HepG2 (cell line): ENCODE measurements around the gene NUDT8. TPM values are rescaled to one million over a fixed set of nuclear protein-coding genes. Genes with fewer than 3 reads are reported as not detected.

Source experiments
- ARNTL ChIP-seq: sonication (generic); formaldehyde crosslinking; IDR thresholded peaks from 2 replicates; pipeline ENCODE4 v1.4.0; 2020; ENCODE audit warnings: mild to moderate bottlenecking, missing genetic modification reagents
- ATM ChIP-seq: fragments of 450-650 bp; IDR thresholded peaks from 2 replicates; pipeline ENCODE4 v1.7.1; 2017; ENCODE audit warnings: mild to moderate bottlenecking, borderline replicate concordance
- BRD4 ChIP-seq: sonication (generic); formaldehyde crosslinking; IDR thresholded peaks from 2 replicates; pipeline ENCODE4 v1.4.0; 2020; ENCODE audit warnings: missing genetic modification reagents
- EP300 ChIP-seq, 3 experiments: sonication (generic) in 1 of 3; formaldehyde crosslinking in 1 of 3; IDR thresholded peaks; 2 replicates each; pipeline versions ENCODE4 v1.5.1 to v1.6.1; 2011 to 2020; ENCODE audit warnings: low read depth in 2 of 3, low read length in 2 of 3, borderline replicate concordance in 1 of 3, improper control_type of control experiment in 1 of 3, mild to moderate bottlenecking in 1 of 3, missing genetic modification reagents in 1 of 3, moderate library complexity in 1 of 3
- FOXK1 ChIP-seq: sonication (generic); formaldehyde crosslinking; IDR thresholded peaks from 2 replicates; pipeline ENCODE4 v1.4.0; 2020; ENCODE audit warnings: low read depth, missing genetic modification reagents, borderline replicate concordance
- HNRNPK ChIP-seq: fragments of 200-400 bp; formaldehyde crosslinking; IDR thresholded peaks from 2 replicates; pipeline ENCODE4 v1.6.1; 2018; ENCODE audit warnings: low read length, low read depth, moderate library complexity, mild to moderate bottlenecking; ENCODE audit not compliant: poor library complexity, severe bottlenecking
- HOXA7 ChIP-seq: sonication (generic); formaldehyde crosslinking; IDR thresholded peaks from 2 replicates; pipeline ENCODE4 v1.8.1; 2022; ENCODE audit warnings: mild to moderate bottlenecking, missing genetic modification reagents, moderate library complexity
- KDM5A ChIP-seq: fragments of 200-600 bp; sonication (generic); IDR thresholded peaks from 2 replicates; pipeline ENCODE4 v1.7.0; 2018; ENCODE audit warnings: antibody characterized with exemption, mild to moderate bottlenecking, low read length, borderline replicate concordance
- MAF1 ChIP-seq: sonication (generic); formaldehyde crosslinking; IDR thresholded peaks from 2 replicates; pipeline ENCODE4 v1.5.0; 2020; ENCODE audit warnings: missing genetic modification reagents, borderline replicate concordance
- MAFF ChIP-seq: IDR thresholded peaks from 2 replicates; pipeline ENCODE4 v1.6.1; 2011; ENCODE audit warnings: low read depth, low read length, improper control_type of control experiment
- MTA1 ChIP-seq: sonication (generic); formaldehyde crosslinking; IDR thresholded peaks from 2 replicates; pipeline ENCODE4 v1.4.0; 2020; ENCODE audit warnings: missing genetic modification reagents, mild to moderate bottlenecking, borderline replicate concordance
- NFRKB ChIP-seq: fragments of 450-650 bp; IDR thresholded peaks from 2 replicates; pipeline ENCODE4 v1.6.1; 2017
- PHB2 ChIP-seq: fragments of 450-650 bp; IDR thresholded peaks from 2 replicates; pipeline ENCODE4 v1.6.1; 2018; ENCODE audit not compliant: partially characterized antibody
- PLRG1 ChIP-seq: fragments of 450-650 bp; conservative IDR thresholded peaks from 2 replicates; pipeline ENCODE4 v1.6.1; 2016
- RCOR2 ChIP-seq: IDR thresholded peaks from 2 replicates; pipeline ENCODE4 v1.6.1; 2016; ENCODE audit warnings: missing biosample characterization, missing genetic modification reagents
- SP2 ChIP-seq: sonication (generic); formaldehyde crosslinking; IDR thresholded peaks from 2 replicates; pipeline ENCODE4 v1.5.1; 2020; ENCODE audit warnings: mild to moderate bottlenecking, missing genetic modification reagents
- YY1 ChIP-seq: IDR thresholded peaks from 2 replicates; pipeline ENCODE4 v1.6.1; 2011; ENCODE audit warnings: low read length, low read depth, moderate library complexity, mild to moderate bottlenecking; ENCODE audit not compliant: insufficient read depth, insufficient replicate concordance
- ZFP41 ChIP-seq: sonication (generic); formaldehyde crosslinking; IDR thresholded peaks from 2 replicates; pipeline ENCODE4 v1.4.0; 2020; ENCODE audit warnings: mild to moderate bottlenecking, missing genetic modification reagents, borderline replicate concordance
- ZFP90 ChIP-seq: sonication (generic); formaldehyde crosslinking; IDR thresholded peaks from 2 replicates; pipeline ENCODE4 v1.8.0; 2022; ENCODE audit warnings: missing genetic modification reagents, mild to moderate bottlenecking, inconsistent platforms, borderline replicate concordance
- ZFP91 ChIP-seq: sonication (generic); formaldehyde crosslinking; IDR thresholded peaks from 2 replicates; pipeline ENCODE4 v1.9.0; 2022; ENCODE audit warnings: missing genetic modification reagents, mild to moderate bottlenecking, borderline replicate concordance
- ZFYVE20 ChIP-seq: sonication (generic); formaldehyde crosslinking; IDR thresholded peaks from 2 replicates; pipeline ENCODE4 v1.8.0; 2023; ENCODE audit warnings: low read depth, mild to moderate bottlenecking, moderate library complexity, missing genetic modification reagents, borderline replicate concordance
- ZKSCAN5 ChIP-seq: sonication (generic); formaldehyde crosslinking; IDR thresholded peaks from 2 replicates; pipeline ENCODE4 v1.5.1; 2020; ENCODE audit warnings: mild to moderate bottlenecking, missing genetic modification reagents
- ZMYM2 ChIP-seq: sonication (generic); formaldehyde crosslinking; IDR thresholded peaks from 2 replicates; pipeline ENCODE4 v1.8.0; 2022; ENCODE audit warnings: mild to moderate bottlenecking, missing genetic modification reagents
- ZNF225 ChIP-seq: sonication (generic); formaldehyde crosslinking; IDR thresholded peaks from 2 replicates; pipeline ENCODE4 v1.4.0; 2020; ENCODE audit warnings: mild to moderate bottlenecking, missing genetic modification reagents
- ZNF629 ChIP-seq: sonication (generic); formaldehyde crosslinking; conservative IDR thresholded peaks from 2 replicates; pipeline ENCODE4 v1.5.0; 2020; ENCODE audit warnings: missing genetic modification reagents
- ZNF644 ChIP-seq: IDR thresholded peaks from 2 replicates; pipeline ENCODE4 v1.6.1; 2016; ENCODE audit warnings: low read depth
- ZNF670 ChIP-seq: sonication (generic); formaldehyde crosslinking; IDR thresholded peaks from 2 replicates; pipeline ENCODE4 v1.8.0; 2022; ENCODE audit warnings: mild to moderate bottlenecking, missing genetic modification reagents, borderline replicate concordance
- ZNF672 ChIP-seq: sonication (generic); formaldehyde crosslinking; IDR thresholded peaks from 2 replicates; pipeline ENCODE4 v1.8.1; 2022; ENCODE audit warnings: missing genetic modification reagents
- ZNF776 ChIP-seq: sonication (generic); formaldehyde crosslinking; IDR thresholded peaks from 2 replicates; pipeline ENCODE4 v1.4.0; 2020; ENCODE audit warnings: mild to moderate bottlenecking, missing genetic modification reagents
- ZNF878 ChIP-seq: sonication (generic); formaldehyde crosslinking; IDR thresholded peaks from 2 replicates; pipeline ENCODE4 v1.8.1; 2023; ENCODE audit warnings: mild to moderate bottlenecking, missing genetic modification reagents, moderate library complexity
- ZNF883 ChIP-seq: sonication (generic); formaldehyde crosslinking; IDR thresholded peaks from 2 replicates; pipeline ENCODE4 v1.5.1; 2020; ENCODE audit warnings: mild to moderate bottlenecking, missing genetic modification reagents; ENCODE audit errors: not compliant biosample characterization
- polyA plus RNA-seq, 8 experiments: library from polyadenylated mRNA; depleted of rRNA in 3 of 8; stranded (reverse) in 7 of 8; unstranded in 1 of 8; fragments of >200 nt; fragmentation: Illumina TruSeq in 4 of 8; extraction: Trizol in 4 of 8; gene quantifications; 2 replicates each; pipeline versions ENCODE4 v1.2.1 to v1.2.3, GENCODE V29; 2011 to 2016; ENCODE audit warnings: low read depth in 4 of 8, missing spikeins in 1 of 8, mixed read lengths in 1 of 8; ENCODE audit not compliant: insufficient read depth in 1 of 8
- total RNA-seq, 5 experiments: library from RNA; depleted of rRNA; stranded (reverse); fragments of >200 nt; fragmentation: Illumina TruSeq; extraction: Trizol; gene quantifications; 2 replicates each; pipeline ENCODE4 v1.2.3, GENCODE V29; 2016; ENCODE audit warnings: low read depth in 1 of 5

The NUDT8 gene
- total and polyA plus RNA-seq, 2 of the 13 experiments (the other 11 are each of a cell fraction or from before 2014, with no cell fraction given), result 6.7 to 25.8 TPM

- TF ChIP-seq ZNF672 (no peak), SP2 (CRISPR knock-in tag) (peak; percentile 76), ZNF878 (CRISPR knock-in tag) (no peak), ZMYM2 (CRISPR knock-in tag) (no peak), ZNF776 (CRISPR knock-in tag) (no peak), MTA1 (CRISPR knock-in tag) (0 out of 2 replicates have a peak, but pooled peaks have one; percentile 38), PLRG1 (no peak), HOXA7 (CRISPR knock-in tag) (no peak), ZFP91 (CRISPR knock-in tag) (peak; percentile 91), EP300 (IDR thresholded peaks at IDR 0.05; ENCODE audit: low read depth in 2 of 2, low read length in 2 of 2) (no peak), EP300 (CRISPR knock-in tag; IDR thresholded peaks at IDR 0.05; ENCODE audit: borderline replicate concordance) (no peak), YY1 (peak; percentile 65), ZFP41 (no peak), ZNF883 (CRISPR knock-in tag) (peak; percentile 32), BRD4 (CRISPR knock-in tag) (no peak; the same call in 1 of the 2 replicates), ZNF670 (CRISPR knock-in tag) (no peak; the same call in 1 of the 2 replicates), ZFP90 (CRISPR knock-in tag) (peak; percentile 68; the same call in 1 of the 2 replicates), NFRKB (no peak), HNRNPK (no peak), ARNTL (CRISPR knock-in tag) (peak; percentile 76; the same call in 1 of the 2 replicates), MAFF (no peak), KDM5A (peak; percentile 67), ZNF225 (peak; percentile 43; the same call in 1 of the 2 replicates), ZNF644 (CRISPR knock-in tag) (no peak), ZNF629 (peak; percentile 57), RCOR2 (CRISPR knock-in tag) (no peak), FOXK1 (CRISPR knock-in tag) (peak; percentile 57; the same call in 1 of the 2 replicates), ATM (no peak), ZKSCAN5 (CRISPR knock-in tag) (no peak), PHB2 (no peak), MAF1 (CRISPR knock-in tag) (peak; percentile 84; the same call in 1 of the 2 replicates), ZFYVE20 (CRISPR knock-in tag) (no peak)
Observed at GRCh38 chr11:67606492-67607295, 23.0 kb downstream of the NUDT8 start, which contains the start of gene NDUFV1 (continued).
